GM21717 (cell line): ENCODE data around the gene CST9L.

Experiments used
- ATAC-seq: cut with Tn5 transposase; IDR thresholded peaks from one replicate; pipeline ENCODE4 v1.9.1; 2021; ENCODE audit warnings: mild to moderate bottlenecking, moderate library complexity; ENCODE audit not compliant: unreplicated experiment

Gene CST9L, protein sequence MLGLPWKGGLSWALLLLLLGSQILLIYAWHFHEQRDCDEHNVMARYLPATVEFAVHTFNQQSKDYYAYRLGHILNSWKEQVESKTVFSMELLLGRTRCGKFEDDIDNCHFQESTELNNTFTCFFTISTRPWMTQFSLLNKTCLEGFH

DNA sequence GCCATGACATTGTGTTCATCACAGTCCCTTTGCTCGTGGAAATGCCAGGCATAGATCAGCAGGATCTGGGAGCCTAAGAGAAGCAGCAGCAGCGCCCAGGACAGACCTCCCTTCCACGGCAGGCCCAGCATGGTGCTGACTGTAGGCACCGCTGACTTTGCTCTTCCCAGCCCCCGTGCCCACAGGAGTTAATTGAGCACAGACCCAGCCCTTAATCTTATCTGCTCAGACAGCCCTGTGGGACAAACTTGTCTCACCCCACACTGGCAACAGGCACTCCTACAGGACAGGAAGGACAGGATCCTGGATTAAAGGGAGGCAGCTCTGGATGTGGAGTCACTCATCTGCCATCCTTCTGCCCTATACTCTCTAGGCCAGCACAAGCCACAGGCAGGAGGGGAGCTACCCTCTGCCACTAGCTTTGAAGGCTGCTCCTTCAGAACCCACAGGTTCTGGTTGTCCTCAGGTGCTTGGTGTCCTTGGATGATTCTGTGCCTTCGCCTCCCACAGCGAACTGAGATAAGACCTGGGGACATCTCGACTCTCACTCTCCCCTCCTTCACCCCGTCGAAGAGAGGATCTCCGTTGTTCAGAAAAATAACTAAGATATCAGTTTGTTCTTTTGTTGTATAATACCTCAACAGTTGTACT lies at the start of gene CST9L:
CST9L (minus strand) TSS at position 165 of the 651 bp plus-strand sequence; CDS start at position 131, 34 bp downstream.
- ATAC-seq, result no peak

DNA sequence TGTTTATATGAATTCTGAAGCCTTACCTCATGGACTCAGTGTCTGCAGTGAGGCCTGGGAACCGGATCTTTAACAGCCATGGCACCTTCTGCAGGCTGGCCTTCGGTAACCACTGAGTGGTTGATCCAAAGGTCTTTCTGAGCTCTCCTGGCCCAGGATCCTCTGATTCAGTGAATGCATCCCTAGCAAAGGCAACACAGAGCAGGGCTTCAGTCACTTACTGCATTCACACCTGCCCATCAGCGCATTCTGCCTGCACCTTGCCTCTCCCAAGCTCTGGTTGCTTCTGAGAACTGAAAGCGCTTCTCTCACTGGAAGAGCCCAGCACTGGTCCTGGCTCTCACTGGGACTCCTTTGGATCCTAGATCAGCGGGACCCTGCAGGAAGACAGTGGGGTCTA lies 45.9 kb upstream of the CST9L start:
- no peak for ATAC-seq

DNA sequence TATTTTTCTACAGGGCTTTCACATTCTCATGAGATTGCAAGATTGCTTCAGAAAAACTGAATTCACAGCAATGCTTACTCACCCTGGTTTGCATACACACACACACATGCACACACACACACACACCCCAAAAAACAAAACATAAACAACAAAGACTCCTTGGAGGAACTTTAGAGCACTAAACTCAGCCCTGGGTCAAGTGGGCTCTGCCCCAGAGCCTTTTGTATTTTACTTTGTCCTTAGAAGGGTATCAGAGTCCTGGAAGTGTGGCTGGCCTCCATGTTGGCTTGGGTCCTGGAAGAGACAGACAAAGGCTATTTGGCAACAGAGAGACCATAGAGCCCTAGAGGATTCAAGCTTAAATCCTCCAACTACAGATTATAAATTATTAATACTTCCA lies 45.4 kb upstream of the CST9L start:
- ATAC-seq, result no peak

DNA sequence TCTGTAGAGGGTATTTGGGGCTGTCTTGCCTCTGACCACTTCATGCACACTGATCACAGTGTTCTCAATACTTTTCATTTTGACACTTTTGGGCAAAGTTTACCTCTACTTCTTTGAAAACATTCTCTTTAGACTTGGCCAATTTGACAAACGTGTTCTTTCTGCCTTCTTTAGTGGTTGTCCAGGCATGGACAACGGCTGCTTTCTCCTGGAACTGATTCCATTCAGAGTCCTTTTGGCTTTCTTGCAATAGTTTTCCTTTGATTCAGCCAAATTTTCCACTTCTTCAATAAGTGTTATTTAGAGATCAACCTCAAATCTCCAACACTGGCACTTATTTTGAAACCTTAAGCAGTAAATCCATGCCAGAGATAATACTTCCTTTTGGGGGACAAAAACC lies 44.1 kb upstream of the CST9L start:
- no peak for ATAC-seq

DNA sequence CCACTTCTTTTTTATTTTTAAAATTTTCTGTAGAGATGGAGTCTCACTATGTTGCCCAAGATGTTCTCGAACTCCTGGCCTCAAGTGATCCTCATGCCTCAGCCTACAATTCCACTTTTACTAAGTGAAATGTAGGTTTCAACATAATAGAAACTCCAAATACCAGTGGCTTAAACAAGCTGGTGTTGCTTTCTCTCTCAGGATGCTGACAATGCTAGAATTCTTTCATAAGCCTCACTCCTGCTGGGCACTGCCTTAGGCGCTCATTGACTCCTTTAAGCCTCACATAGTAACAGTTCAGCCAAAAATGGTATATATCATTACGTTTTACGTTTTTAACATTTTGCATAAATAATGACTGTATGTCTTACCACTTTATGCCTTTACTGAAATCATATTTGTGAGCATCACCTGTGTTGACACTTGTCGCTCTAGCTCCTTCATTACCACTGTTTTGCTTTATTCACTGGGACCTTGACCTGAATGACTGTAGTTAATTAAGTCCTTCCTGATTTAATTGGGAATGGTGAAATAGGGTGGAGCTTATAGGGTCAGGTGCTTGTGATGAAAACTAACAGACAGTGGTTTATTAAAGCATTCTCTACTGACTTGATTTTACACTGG lies 41.3 kb upstream of the CST9L start:
- no peak for ATAC-seq

DNA sequence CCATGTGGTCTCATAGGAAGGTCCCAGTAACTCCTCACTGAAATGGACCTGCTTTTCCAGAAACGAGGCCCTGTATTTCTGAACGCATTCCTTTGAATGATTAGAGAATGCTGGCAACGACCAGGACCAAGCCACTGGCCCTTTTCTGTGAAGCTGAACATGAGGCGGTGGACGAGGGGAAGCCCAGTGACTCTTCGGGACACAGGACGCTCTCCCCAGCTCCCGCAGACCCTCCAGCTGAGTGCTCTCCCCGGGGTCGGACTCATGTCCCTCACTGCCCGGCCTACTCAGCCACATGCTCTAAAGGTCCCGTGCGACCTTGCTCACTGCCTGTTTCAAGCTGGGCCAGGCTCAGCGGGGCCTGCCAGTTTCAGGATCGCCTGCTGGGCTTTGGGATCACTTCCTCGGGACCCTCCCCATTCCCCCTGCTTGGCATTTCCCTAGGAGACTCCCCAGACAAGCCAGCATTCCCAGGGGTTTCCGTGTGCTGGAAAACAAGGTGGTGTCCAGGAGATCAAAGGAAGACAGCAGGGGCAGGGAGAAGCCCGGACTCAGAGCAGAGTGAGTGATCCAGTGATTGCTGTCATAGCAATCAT lies 40.1 kb upstream of the CST9L start:
- no peak for ATAC-seq

DNA sequence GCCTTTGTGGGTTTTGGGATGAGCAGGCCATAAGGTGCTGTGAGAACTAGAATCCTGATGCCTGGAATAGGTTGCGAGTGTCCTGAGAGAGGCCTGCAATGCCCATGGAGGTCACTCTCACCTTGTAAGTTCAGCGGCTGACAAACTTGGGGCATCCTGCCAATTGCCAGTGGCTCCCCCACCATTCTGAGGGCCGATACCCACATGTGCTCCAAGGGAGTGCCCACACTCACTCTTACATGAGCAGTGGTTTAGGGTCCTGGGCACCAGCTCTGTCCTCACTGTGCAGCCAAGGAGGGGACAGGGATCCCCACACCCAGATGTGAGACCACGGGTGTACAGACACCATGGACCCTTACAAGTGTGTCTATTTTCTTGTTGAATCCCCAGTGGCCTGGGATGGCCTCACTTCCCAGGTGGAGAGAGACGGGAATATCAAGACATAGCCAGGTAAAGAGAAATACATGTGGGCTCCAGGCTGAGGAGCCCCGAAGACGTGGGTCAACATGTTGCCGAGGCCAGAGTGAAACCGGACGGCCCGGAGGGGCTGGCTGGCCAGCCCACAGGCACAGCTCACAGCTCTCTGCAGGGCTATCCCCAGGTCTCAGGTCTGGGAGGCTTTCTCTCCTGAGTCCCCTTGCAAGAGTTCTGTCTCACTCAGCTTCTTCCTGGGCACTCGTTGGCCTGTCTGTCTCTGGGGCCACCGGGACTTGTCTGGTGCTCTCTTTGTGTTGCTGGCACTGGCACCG lies 39.4 kb upstream of the CST9L start:
- no peak for ATAC-seq

DNA sequence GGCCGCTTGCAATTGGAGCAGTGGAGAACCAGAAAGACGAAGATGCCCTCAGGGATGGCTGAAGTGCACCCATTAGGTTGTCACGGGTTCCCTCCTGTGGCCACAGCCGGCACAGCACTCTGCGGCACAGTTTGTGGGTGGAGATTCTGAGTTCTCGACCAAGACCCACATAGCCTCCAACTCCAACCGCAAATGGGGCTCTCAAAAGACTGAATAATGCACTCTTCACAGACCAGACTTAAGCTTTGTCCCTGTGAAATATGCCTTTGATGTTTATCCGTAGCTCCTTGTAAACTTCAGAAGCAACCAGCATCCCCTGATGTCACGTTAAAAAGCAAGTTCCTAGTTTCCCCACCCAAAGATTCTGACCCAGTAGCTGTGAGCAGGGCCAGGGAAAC lies 38.4 kb upstream of the CST9L start:
- peak; percentile 91 for ATAC-seq

DNA sequence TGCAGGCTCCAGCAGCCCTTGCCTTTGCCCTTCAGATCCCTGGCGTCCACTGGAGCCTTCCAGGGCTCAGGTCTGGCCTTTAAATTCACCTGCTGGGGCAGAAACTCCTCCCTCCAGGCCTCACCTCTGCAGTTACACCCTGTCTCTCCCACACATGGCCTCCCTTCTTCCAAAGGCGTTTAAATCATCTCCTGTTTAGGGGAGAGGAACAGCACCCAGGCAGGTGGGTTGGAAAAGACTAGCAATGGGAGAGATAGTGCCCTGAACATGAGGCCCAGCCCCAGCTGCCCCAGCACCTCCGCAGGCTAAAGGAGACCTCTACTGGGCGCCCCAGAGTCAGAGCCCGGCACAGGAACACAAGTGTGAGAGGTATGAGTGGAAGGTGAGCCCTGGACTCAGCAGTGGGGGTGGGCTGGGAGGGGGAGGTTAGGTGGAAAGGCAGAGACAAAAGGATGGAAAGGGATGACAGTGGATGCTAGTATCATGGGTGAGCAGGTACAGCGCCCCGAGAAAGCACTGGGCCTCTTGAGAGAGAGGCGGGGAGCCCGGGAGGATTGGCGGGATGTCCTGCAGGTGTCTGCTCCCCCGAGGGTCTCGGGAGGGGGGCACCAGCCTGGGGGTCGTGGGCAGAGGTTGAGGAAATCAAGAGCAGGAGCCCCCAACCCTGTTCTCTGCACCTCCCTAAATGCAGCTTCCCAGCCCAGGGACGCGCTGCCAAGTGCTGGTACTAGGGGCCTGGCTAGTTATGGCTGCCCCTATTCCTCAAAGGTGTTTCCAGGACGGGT lies 37.8 kb upstream of the CST9L start, which contains the start of gene CST9:
CST9 (minus strand) TSS at position 51 of the 785 bp plus-strand sequence. CDS start 53 bp downstream, outside the sequence.
- ATAC-seq, result no peak

DNA sequence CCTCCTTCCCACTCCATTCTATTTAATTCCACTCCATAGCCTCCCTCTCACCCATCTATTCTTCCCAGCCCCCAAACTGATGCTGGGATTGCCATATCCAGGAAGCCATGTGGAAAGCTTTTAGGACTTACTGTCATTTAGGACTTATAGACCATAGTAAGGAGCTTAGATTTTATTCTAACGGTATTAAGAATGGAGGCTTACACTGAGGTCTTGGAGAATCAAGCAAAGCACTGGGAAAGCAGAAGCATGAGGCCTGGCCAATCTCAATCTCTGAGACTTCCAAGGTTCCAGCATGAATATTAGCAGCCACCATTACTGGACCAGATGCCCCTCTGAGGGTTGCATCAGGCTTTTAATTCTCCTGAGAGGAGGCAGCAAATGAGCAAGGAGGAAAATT lies 36.0 kb upstream of the CST9L start:
- ATAC-seq, result no peak

DNA sequence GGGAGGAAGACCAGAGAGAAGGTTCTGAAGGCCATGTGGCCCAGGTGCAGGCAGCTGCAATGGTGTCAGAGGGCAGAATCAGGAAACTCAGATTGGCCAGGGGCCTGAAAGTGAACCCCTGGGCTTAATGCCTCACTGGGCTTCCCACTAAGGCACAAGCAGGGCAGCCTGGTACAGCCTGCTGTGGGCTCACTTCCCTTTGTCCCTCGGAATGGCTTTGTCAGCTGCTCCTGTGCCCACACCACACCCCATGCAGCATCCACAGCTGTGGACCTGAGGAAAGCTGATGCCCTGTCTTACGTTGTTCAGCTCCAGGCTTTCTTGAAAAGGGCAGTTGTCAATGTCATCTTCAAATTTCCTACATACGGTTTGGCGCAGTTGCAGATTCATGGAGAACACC lies 35.0 kb upstream of the CST9L start:
- ATAC-seq, result no peak

DNA sequence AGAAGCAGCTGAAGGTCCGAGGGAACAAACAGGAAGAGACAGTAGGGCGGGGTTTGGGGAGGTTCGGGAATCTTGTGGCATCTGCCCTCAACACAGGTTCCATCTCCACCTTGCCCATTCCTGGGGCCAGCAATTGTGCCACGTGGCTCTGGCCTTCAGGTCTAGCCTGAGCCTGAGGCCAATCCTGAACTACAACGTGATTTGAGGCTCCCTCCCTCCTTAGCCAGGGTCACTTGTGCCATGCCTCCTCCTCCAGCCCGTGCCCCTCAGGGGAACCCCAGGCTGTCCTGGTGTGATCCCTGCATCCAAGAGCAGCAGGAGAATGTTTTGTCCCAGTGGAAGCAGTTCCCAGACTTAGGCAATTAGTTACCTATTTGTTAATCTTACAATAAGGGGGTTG lies 34.4 kb upstream of the CST9L start:
- ATAC-seq, result no peak

DNA sequence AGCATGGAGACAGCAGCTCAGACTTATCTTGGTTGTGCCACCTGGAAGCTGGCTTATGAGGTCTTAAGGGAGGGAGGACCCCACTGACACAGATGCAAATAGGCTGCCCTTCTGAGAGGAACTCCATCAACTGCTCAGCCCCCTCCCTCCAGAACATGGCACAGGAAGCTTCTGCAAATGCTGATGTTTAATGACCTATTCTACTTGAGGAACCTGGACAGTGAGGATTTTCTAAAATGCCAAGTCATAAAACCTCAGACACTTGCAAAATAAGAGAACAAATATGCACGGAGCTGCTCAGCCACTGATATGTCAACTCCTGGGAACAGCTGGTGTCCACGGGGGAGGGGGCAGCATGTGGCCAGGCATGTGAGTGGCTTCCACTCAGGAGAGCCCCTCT lies 34.0 kb upstream of the CST9L start:
- no peak for ATAC-seq

DNA sequence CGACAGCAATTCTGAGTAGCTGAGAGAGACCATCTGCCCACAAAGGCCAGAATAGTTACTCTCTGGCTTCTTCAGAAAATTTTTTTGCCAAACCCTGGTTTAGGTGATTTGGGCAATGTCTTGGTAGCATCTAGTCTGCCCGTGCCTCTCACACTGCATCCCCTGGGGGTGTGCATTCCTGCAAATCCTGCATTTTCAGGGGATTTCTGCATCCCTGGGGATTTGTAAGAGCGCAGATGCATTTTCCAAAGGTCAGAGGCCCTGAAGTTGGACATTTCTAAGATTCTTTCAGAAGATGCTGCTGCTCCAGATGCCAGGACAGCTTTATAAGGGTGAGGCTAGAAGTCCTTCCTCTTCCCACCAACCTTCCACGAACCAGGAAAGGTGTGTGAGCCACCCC lies 33.4 kb upstream of the CST9L start:
- no peak for ATAC-seq

DNA sequence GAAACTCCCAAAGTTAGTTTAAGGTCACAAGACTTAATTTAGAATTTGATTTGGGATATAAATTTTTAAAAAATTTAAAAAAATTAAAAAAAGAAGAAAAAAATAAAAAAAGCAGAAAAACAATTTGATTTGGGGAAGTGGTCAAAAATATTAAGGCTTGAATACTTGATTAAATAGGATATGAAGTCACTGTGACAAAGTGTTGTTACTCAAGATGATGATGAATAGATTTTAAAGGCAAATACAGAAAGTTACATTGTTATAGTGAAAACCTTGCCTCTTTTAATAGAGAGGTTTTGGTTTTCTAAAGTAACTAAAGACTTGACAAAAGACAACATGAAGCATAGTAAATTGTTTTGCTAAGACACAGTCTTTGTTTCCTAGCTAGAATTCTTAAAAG lies 30.2 kb upstream of the CST9L start:
- ATAC-seq, result no peak

DNA sequence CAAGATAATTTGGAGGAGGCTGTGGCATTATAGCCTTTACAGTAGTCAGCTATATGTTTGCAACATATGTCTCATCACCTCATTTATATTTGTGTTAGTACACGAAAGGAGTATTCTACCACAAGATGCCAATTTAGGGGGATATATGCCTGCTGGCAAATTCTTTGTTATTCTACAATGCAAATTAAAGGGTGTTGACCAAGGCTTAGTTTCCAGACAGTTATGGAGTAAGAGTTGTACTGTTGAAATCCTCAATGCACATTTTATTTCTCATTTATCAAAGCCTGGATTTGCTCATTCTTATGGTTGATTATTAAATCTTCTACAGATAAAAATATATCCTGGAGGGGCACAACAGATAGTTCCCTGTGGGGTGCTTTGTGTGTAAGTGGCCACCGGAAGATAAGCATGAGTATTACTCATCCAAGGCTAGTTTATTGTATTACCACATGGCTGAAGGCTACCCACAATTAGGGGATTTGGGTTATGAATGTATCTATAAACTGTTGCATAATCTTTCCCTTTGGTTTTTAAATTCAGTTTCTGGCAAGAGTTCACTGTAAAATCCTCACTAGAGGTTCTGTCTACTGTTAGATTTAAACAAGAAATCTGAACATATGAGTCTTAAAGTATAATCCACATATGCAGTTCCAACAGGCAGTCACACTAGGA lies 28.4 kb upstream of the CST9L start:
- ATAC-seq, result no peak

DNA sequence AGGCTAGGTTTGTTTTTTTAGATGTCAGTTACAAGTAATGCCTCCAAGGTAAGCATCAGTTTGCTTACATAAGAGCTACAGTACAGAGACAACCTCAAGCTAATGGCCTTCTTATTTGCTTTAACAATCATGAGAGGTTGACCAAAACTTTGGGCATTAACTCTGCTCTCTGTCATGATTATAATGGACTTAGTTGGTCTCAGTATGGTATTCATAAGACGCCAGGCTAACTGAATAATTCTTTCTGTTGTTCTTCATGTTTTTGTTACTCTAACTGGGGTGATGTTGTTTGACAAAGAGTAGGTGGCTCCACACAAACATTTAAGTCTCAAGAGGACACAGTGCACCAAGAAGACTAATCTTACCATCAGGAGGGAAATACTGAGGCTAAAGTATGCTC lies 27.7 kb upstream of the CST9L start:
- no peak for ATAC-seq

DNA sequence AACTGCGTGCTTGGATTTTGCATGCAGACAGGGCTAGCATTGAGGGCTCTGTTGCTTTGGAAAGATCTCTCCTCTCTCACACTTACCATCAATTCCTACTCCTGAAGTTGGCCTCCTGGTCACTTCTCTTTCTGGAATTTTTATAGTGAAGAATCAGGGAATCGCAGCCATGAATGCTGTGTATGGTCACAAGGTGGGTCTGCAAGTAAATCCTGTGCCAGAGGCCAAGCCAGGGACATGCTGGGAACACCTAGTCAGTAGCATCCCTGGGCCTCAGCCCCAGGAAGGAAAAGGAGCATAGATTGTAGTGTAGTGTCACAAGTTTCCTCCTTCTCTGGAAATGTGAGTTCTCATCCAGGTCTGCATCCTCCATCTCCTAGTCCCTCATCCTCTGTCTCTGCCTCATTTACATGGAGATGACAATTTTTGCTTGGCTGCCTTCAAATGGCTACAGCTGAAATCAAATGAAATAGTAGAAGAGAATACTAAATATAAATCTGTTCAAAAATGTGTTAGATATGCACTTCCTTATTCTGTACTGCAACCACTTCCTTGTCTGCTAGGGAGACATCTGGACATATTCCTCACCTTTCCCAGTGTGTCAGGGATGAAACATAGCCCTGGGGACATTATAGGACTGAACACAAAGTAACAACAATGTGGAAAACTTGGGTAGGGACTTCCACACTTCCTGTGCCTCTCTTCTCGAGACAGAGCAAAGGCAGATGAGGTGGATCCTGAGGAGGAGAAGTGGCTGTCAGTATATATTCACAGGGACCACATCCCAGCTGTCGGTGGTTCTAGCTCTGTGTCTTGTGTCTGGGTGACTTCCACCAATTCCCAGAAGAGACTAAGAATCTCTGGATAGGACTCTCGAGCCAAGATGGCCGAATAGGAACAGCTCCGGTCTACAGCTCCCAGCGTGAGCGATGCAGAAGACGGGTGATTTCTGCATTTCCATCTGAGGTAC lies 20.4 kb upstream of the CST9L start:
- no peak for ATAC-seq

DNA sequence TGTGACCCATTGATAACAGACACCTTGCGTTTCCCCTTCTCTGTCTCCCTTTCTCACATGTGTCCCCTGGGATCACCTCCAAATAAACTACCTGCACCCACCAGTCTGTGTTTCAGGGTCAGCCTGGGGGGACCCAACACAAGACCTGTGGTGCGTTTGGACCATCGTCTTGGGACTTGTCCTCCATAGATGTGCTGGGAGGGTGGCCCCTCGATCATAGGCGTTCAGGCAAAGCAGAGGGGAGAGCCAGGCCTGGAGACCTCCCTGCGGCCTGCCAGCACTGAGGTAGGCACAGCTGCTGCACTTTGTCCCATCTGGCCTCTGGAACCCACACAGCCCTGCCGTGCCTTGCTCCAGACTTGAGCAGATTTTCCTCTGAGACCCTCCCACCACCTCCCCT lies 19.3 kb upstream of the CST9L start:
- no peak for ATAC-seq
